PC-3 (cell line): ENCODE data around the gene UTS2R.

Source experiments
- EZH2 ChIP-seq: fragments of 300-600 bp; sonication (generic); IDR thresholded peaks from one replicate; pipeline ENCODE4 v1.6.1; 2017; ENCODE audit warnings: antibody characterized with exemption, mild to moderate bottlenecking, low read length; ENCODE audit not compliant: unreplicated experiment
- EZH2phosphoT487 ChIP-seq: fragments of 300-600 bp; sonication (generic); IDR thresholded peaks from 2 replicates; pipeline ENCODE4 v1.6.1; 2018; ENCODE audit warnings: mild to moderate bottlenecking, antibody characterized with exemption, low read length, borderline replicate concordance
- TF ChIP-seq, protein P1 (sequence below): fragments of 300-600 bp; sonication (generic); conservative IDR thresholded peaks from 2 replicates; pipeline ENCODE4 v1.5.1; 2017; ENCODE audit warnings: antibody characterized with exemption, low read depth, mild to moderate bottlenecking, low read length

DNA sequence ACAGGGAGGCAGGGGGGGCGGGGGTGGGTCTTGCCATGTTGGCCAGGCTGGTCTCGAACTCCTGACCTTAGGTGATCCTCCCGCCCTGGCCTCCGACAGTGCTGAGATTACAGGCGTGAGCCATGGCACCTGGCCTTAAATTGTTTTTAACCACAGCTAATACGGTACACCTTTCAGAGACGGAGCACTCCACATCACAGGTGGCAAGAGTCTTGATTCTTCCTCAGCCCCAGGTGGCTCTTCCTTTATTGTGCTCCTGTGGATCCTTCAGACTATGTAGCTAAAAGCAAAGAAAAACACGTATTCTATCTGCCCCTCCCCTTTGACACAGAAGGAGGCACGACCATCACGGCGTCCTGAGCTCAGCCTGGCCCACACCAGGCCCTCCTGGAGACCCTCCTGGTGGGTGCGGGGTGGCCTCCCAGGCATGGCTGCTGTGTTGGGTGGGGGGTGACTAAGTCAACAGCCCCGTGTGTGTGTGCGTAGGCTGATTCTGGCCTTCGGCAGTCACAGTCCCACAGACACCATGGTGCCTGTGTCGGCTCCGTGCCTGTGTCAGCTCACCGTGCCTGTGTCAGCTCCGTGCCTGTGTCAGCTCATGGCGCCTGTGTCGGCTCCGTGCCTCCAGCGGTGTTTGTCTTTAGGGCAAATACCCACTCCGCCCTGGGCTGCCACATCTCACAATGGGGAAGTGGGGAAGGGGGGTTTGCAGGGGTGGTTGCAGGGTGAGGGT is 27.2 kb upstream of the UTS2R start:
- TF ChIP-seq, protein P1, sequence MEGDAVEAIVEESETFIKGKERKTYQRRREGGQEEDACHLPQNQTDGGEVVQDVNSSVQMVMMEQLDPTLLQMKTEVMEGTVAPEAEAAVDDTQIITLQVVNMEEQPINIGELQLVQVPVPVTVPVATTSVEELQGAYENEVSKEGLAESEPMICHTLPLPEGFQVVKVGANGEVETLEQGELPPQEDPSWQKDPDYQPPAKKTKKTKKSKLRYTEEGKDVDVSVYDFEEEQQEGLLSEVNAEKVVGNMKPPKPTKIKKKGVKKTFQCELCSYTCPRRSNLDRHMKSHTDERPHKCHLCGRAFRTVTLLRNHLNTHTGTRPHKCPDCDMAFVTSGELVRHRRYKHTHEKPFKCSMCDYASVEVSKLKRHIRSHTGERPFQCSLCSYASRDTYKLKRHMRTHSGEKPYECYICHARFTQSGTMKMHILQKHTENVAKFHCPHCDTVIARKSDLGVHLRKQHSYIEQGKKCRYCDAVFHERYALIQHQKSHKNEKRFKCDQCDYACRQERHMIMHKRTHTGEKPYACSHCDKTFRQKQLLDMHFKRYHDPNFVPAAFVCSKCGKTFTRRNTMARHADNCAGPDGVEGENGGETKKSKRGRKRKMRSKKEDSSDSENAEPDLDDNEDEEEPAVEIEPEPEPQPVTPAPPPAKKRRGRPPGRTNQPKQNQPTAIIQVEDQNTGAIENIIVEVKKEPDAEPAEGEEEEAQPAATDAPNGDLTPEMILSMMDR: no peak
- TF ChIP-seq EZH2 (no peak), EZH2phosphoT487 (no peak)
